ENCODE measurements around the gene LLPH.
"Not testable (repeated sequence)": the region's sequence is repeated elsewhere in the genome, so short reads cannot be mapped to it uniquely, and the experiment has no call there.

The LLPH gene

GRCh38 chr12:66130267-66131066 is at the start of gene LLPH:
Gene LLPH (minus strand): TSS chr12:66130750. CDS start chr12:66129106, 1,644 bp downstream.
- peak; percentile 28 for DNase-seq

- DNase-seq = no peak
Observed at GRCh38 chr12:66176105-66176900, 45.8 kb upstream of the LLPH start.

GRCh38 chr12:66174391-66175325 is 44.1 kb upstream of the LLPH start:
- DNase-seq = not testable (repeated sequence)

GRCh38 chr12:66170606-66171005 is 40.1 kb upstream of the LLPH start:
- DNase-seq = no peak

GRCh38 chr12:66169221-66170170 is 38.9 kb upstream of the LLPH start, which contains the start of gene TMBIM4:
Gene TMBIM4 (minus strand): TSS chr12:66169996. CDS start chr12:66169951, 45 bp downstream.
- DNase-seq = peak; percentile 78

GRCh38 chr12:66168410-66168809 is 37.9 kb upstream of the LLPH start:
- no peak for DNase-seq

GRCh38 chr12:66166561-66166960 is 36.0 kb upstream of the LLPH start:
- DNase-seq = no peak

- no peak for DNase-seq
Observed at GRCh38 chr12:66165141-66165540, 34.6 kb upstream of the LLPH start.

GRCh38 chr12:66164349-66164821 is 33.8 kb upstream of the LLPH start:
- no peak for DNase-seq

GRCh38 chr12:66163289-66163688 is 32.7 kb upstream of the LLPH start:
- DNase-seq = no peak

- DNase-seq = no peak
Observed at GRCh38 chr12:66162701-66163100, 32.2 kb upstream of the LLPH start.

GRCh38 chr12:66160704-66161103 is 30.2 kb upstream of the LLPH start:
- no peak for DNase-seq

- no peak for DNase-seq
Observed at GRCh38 chr12:66159123-66159522, 28.6 kb upstream of the LLPH start.

- no peak for DNase-seq
Observed at GRCh38 chr12:66156654-66157053, 26.1 kb upstream of the LLPH start.

GRCh38 chr12:66154776-66155175 is 24.2 kb upstream of the LLPH start:
- DNase-seq = no peak

- no peak for DNase-seq
Observed at GRCh38 chr12:66152732-66153131, 22.2 kb upstream of the LLPH start.

GRCh38 chr12:66149702-66150398 is 19.3 kb upstream of the LLPH start:
- no peak for DNase-seq

- peak; percentile 7 for DNase-seq
Observed at GRCh38 chr12:66144791-66145754, 14.5 kb upstream of the LLPH start.

- DNase-seq = no peak
Observed at GRCh38 chr12:66143868-66144267, 13.3 kb upstream of the LLPH start.

GRCh38 chr12:66142826-66143225 is 12.3 kb upstream of the LLPH start:
- DNase-seq = no peak
